ENCODE measurements around the gene ITGA8.
"Not testable (repeated sequence)": the region's sequence is repeated elsewhere in the genome, so short reads cannot be mapped to it uniquely, and the experiment has no call there.

The ITGA8 gene

GRCh38 chr10:15487376-15487775 is 232.3 kb downstream of the ITGA8 start:
- DNase-seq = no peak

- DNase-seq = no peak
Observed at GRCh38 chr10:15486404-15486803, 233.3 kb downstream of the ITGA8 start.

- DNase-seq = no peak
Observed at GRCh38 chr10:15485684-15486316, 233.9 kb downstream of the ITGA8 start.

GRCh38 chr10:15485027-15485426 is 234.7 kb downstream of the ITGA8 start:
- DNase-seq = no peak

GRCh38 chr10:15484128-15484527 is 235.6 kb downstream of the ITGA8 start:
- no peak for DNase-seq

- DNase-seq = no peak
Observed at GRCh38 chr10:15483215-15484075, 236.3 kb downstream of the ITGA8 start.

GRCh38 chr10:15482156-15482555 is 237.6 kb downstream of the ITGA8 start:
- DNase-seq = no peak

- no peak for DNase-seq
Observed at GRCh38 chr10:15478950-15479349, 240.8 kb downstream of the ITGA8 start.

- DNase-seq = no peak
Observed at GRCh38 chr10:15478429-15478828, 241.3 kb downstream of the ITGA8 start.

- DNase-seq = no peak
Observed at GRCh38 chr10:15476337-15476736, 243.4 kb downstream of the ITGA8 start.

GRCh38 chr10:15475439-15475838 is 244.3 kb downstream of the ITGA8 start:
- DNase-seq = not testable (repeated sequence)

- no peak for DNase-seq
Observed at GRCh38 chr10:15474671-15475070, 245.1 kb downstream of the ITGA8 start.

GRCh38 chr10:15473396-15473767 is 246.3 kb downstream of the ITGA8 start:
- DNase-seq = no peak

- DNase-seq = no peak
Observed at GRCh38 chr10:15472431-15473395, 247.0 kb downstream of the ITGA8 start.

- DNase-seq = no peak
Observed at GRCh38 chr10:15472008-15472407, 247.7 kb downstream of the ITGA8 start.

- DNase-seq = no peak
Observed at GRCh38 chr10:15469111-15469510, 250.6 kb downstream of the ITGA8 start.

- DNase-seq = no peak
Observed at GRCh38 chr10:15464381-15464780, 255.3 kb downstream of the ITGA8 start.
